CD4-positive, alpha-beta memory T cell (primary cell): Measurements from ENCODE around the gene KCNG1. TPM values are rescaled to one million over a fixed set of nuclear protein-coding genes. Genes with fewer than 3 reads are reported as not detected.

Experiments
- CTCF ChIA-PET: fragments of 350-600 bp; sonication (Branson Sonifier 250); formaldehyde crosslinking; loops from one replicate; lab custom pipeline; 2021; ENCODE audit warnings: inconsistent platforms; ENCODE audit not compliant: partially characterized antibody; lab: Charles Lee
- POLR2A ChIA-PET: fragments of 350-600 bp; sonication (Branson Sonifier 250); formaldehyde crosslinking; loops from one replicate; lab custom pipeline; 2021; ENCODE audit not compliant: partially characterized antibody; lab: Charles Lee
- DNase-seq, 5 donors: peaks; one replicate each; pipeline versions ENCODE4 v3.0.0 to v3.0.0-alpha.2; 2020 to 2022; ENCODE audit warnings: mixed read lengths in 1 of 5
- H3K27ac ChIP-seq: one replicate; pipeline ENCODE4 v1.7.0; 2013; ENCODE audit warnings: low read depth, low read length
- H3K27me3 ChIP-seq: 2 replicates; pipeline ENCODE4 v1.7.0; 2013; ENCODE audit warnings: mild to moderate bottlenecking, low read length, moderate library complexity; ENCODE audit not compliant: insufficient read depth
- H3K36me3 ChIP-seq: 2 replicates; pipeline ENCODE4 v1.7.0; 2013; ENCODE audit warnings: mild to moderate bottlenecking, low read length, moderate library complexity; ENCODE audit not compliant: insufficient read depth
- H3K4me1 ChIP-seq: 2 replicates; pipeline ENCODE4 v1.7.0; 2013; ENCODE audit warnings: mild to moderate bottlenecking, low read length, moderate library complexity; ENCODE audit not compliant: insufficient read depth
- H3K4me3 ChIP-seq, 2 donors: one replicate each; pipeline ENCODE4 v1.7.0; 2013; ENCODE audit warnings: low read length in 2 of 2, mild to moderate bottlenecking in 1 of 2
- H3K9me3 ChIP-seq, 2 donors: one replicate each; pipeline ENCODE4 v1.7.0; 2013; ENCODE audit warnings: low read length in 2 of 2, control low read depth in 1 of 2; ENCODE audit not compliant: control insufficient read depth in 1 of 2
- H3K27ac Mint-ChIP-seq, 7 donors: one replicate each; pipeline ENCODE4 v1.8.0; 2020 to 2021; ENCODE audit warnings: mixed read lengths in 7 of 7, mild to moderate bottlenecking in 6 of 7, inconsistent platforms in 3 of 7, moderate library complexity in 3 of 7
- H3K27me3 Mint-ChIP-seq, 2 donors: one replicate each; pipeline ENCODE4 v1.8.0; 2020 to 2021; ENCODE audit warnings: mixed read lengths in 2 of 2
- H3K36me3 Mint-ChIP-seq, 2 donors: one replicate each; pipeline ENCODE4 v1.8.0; 2020 to 2021; ENCODE audit warnings: mixed read lengths in 2 of 2, inconsistent platforms in 1 of 2, mild to moderate bottlenecking in 1 of 2
- H3K4me1 Mint-ChIP-seq, 4 donors: one replicate each; pipeline ENCODE4 v1.8.0; 2020 to 2021; ENCODE audit warnings: mixed read lengths in 4 of 4, mild to moderate bottlenecking in 1 of 4
- H3K4me3 Mint-ChIP-seq, 8 donors: one replicate each; pipeline ENCODE4 v1.8.0; 2020 to 2021; ENCODE audit warnings: mixed read lengths in 8 of 8, mild to moderate bottlenecking in 7 of 8, moderate library complexity in 6 of 8, inconsistent platforms in 3 of 8
- H3K9me3 Mint-ChIP-seq, 8 donors: one replicate each; pipeline ENCODE4 v1.8.0; 2020 to 2021; ENCODE audit warnings: mixed read lengths in 8 of 8, mild to moderate bottlenecking in 5 of 8, inconsistent platforms in 3 of 8, moderate library complexity in 1 of 8
- intact Hi-C: fragments of 100-400 bp; cut with micrococcal nuclease; formaldehyde crosslinking; loops from one replicate; pipeline ENCODE4 v1.15.1; 2023
- polyA plus RNA-seq, 2 donors: library from polyadenylated mRNA; unstranded; fragments of 300-500 nt; fragmentation: Illumina TruSeq; gene quantifications; one replicate each; pipeline ENCODE4 v1.2.3, GENCODE V29; 2021
- total RNA-seq, 2 experiments: library from RNA; stranded (reverse); gene quantifications; one replicate each; pipeline ENCODE4 v1.2.3, GENCODE V29; 2021

The KCNG1 gene
- total and polyA plus RNA-seq, 4 experiments from 2014 or later, result not detected

GRCh38 chr20:50958615-50959542, 64.0 kb downstream of the KCNG1 start, which contains the start of gene MOCS3:
TSS of gene MOCS3 (plus strand) at chr20:50958818. CDS start at chr20:50958843, 25 bp downstream.
- H3K27me3 Mint-ChIP-seq, result no peaks in the 10 kb centered on the region
- H3K4me3 ChIP-seq, result peak within 1 kb of the TSS; percentile 86 to 90
- H3K4me1 ChIP-seq, result peaks cover 40% of the 10 kb centered on the region
- H3K4me1 Mint-ChIP-seq, result peaks cover 23 to 68% (median 52%) of the 10 kb centered on the region in 4 donors
- intact Hi-C loops, result loop anchor here (1.0 kb wide), 4 partner anchors 28 to 228 kb away; partner anchors contain the start of genes ADNP and PARD6B
- ChIA-PET CTCF (interaction anchor here (0.8 to 3.3 kb wide), 10 partner anchors 11 to 210 kb away, joined by 4 to 29 read pairs (median 4); partner anchors contain the start of genes ADNP and BCAS4), POLR2A (interaction anchor here (0.7 to 3.4 kb wide), 16 partner anchors 9 to 1233 kb away, joined by 3 to 153 read pairs (median 6); partner anchors contain the start of genes ADNP, BCAS4 and PARD6B)
- peaks cover 4 to 37% of the 10 kb centered on the region in 2 donors for H3K36me3 Mint-ChIP-seq
- peak within 1 kb of the TSS; percentile 91 to 98 (median 96) for H3K4me3 Mint-ChIP-seq
- H3K27ac ChIP-seq, result peak within 1 kb of the TSS; percentile 91
- peak; percentile 93 for DNase-seq
- H3K36me3 ChIP-seq, result peaks cover 2% of the 10 kb centered on the region
- peaks cover 0 to 6% (median 0%) of the 10 kb centered on the region in 8 donors for H3K9me3 Mint-ChIP-seq
- H3K27me3 ChIP-seq, result no peaks in the 10 kb centered on the region
- no peaks in the 10 kb centered on the region for H3K9me3 ChIP-seq
- H3K27ac Mint-ChIP-seq, result peak within 1 kb of the TSS; percentile 96 to 100 (median 100)

GRCh38 chr20:50957798-50958614, 64.9 kb downstream of the KCNG1 start, which contains the start of gene DPM1:
TSS of gene DPM1 (minus strand) at chr20:50958532. CDS start at chr20:50958523, 9 bp downstream.
- Histone ChIP-seq H3K27ac (peak within 1 kb of the TSS; percentile 91), H3K9me3 (no peaks in the 10 kb centered on the region), H3K4me1 (peaks cover 40% of the 10 kb centered on the region), H3K4me3 (peak within 1 kb of the TSS; percentile 86 to 90), H3K27me3 (no peaks in the 10 kb centered on the region), H3K36me3 (peaks cover 7% of the 10 kb centered on the region)
- intact Hi-C loops, result loop anchor here (1.0 kb wide), 4 partner anchors 27 to 227 kb away; partner anchors contain the start of genes ADNP and PARD6B
- H3K27ac Mint-ChIP-seq, result peak within 1 kb of the TSS; percentile 96 to 100 (median 100)
- peak in 3 of 5 donors; percentile 92 to 93 (median 93) for DNase-seq
- ChIA-PET POLR2A (interaction anchor here (0.7 to 3.4 kb wide), 18 partner anchors 8 to 1234 kb away, joined by 3 to 153 read pairs (median 5); partner anchors contain the start of genes ADNP, BCAS4 and PARD6B), CTCF (interaction anchor here (0.8 to 3.3 kb wide), 10 partner anchors 11 to 209 kb away, joined by 4 to 29 read pairs (median 4); partner anchors contain the start of genes ADNP and BCAS4)
- peak within 1 kb of the TSS; percentile 91 to 98 (median 96) for H3K4me3 Mint-ChIP-seq
- H3K27me3 Mint-ChIP-seq, result no peaks in the 10 kb centered on the region
- H3K36me3 Mint-ChIP-seq, result peaks cover 6 to 46% of the 10 kb centered on the region in 2 donors
- peaks cover 23 to 68% (median 52%) of the 10 kb centered on the region in 4 donors for H3K4me1 Mint-ChIP-seq
- H3K9me3 Mint-ChIP-seq, result peaks cover 0 to 6% (median 0%) of the 10 kb centered on the region in 8 donors

GRCh38 chr20:50957276-50957675, 65.6 kb downstream of the KCNG1 start:
- CTCF ChIA-PET, result interaction anchor here (1.5 to 3.3 kb wide), 6 partner anchors 25 to 208 kb away, joined by 4 to 29 read pairs (median 20); partner anchors contain the start of genes ADNP and BCAS4
- peak overlapping the region; percentile 91 for H3K27ac ChIP-seq
- H3K4me3 ChIP-seq, result peak overlapping the region; percentile 86 to 90

GRCh38 chr20:50953821-50954220, 69.1 kb downstream of the KCNG1 start:
- H3K27me3 Mint-ChIP-seq, result no peaks in the 10 kb centered on the region
- H3K4me1 Mint-ChIP-seq, result peaks cover 25 to 39% (median 32%) of the 10 kb centered on the region in 4 donors

More at GRCh38 chr20:50957276-50957675, 65.6 kb downstream of the KCNG1 start:
- H3K4me1 ChIP-seq, result peaks cover 40% of the 10 kb centered on the region
- Mint-ChIP-seq H3K27ac (peak overlapping the region; percentile 96 to 100 (median 100)), H3K9me3 (peaks cover 0 to 6% (median 0%) of the 10 kb centered on the region in 8 donors), H3K4me3 (peak overlapping the region; percentile 91 to 98 (median 96)), H3K4me1 (peaks cover 25 to 68% (median 51%) of the 10 kb centered on the region in 4 donors), H3K27me3 (no peaks in the 10 kb centered on the region), H3K36me3 (peaks cover 10 to 46% of the 10 kb centered on the region in 2 donors)
- peaks cover 7% of the 10 kb centered on the region for H3K36me3 ChIP-seq
- intact Hi-C loops, result no loop called here
- no peaks in the 10 kb centered on the region for H3K9me3 ChIP-seq
- DNase-seq, result no peak
- no peaks in the 10 kb centered on the region for H3K27me3 ChIP-seq
- POLR2A ChIA-PET, result interaction anchor here (1.1 to 3.4 kb wide), 7 partner anchors 10 to 226 kb away, joined by 3 to 153 read pairs (median 14); partner anchors contain the start of genes ADNP, BCAS4 and PARD6B

More at GRCh38 chr20:50953821-50954220, 69.1 kb downstream of the KCNG1 start:
- Mint-ChIP-seq H3K36me3 (peaks cover 23 to 65% of the 10 kb centered on the region in 2 donors), H3K9me3 (peaks cover 0 to 6% (median 0%) of the 10 kb centered on the region in 8 donors), H3K27ac (peak overlapping the region in 2 of 7 donors; percentile 30 to 55), H3K4me3 (no peak overlapping the region)
- no peaks in the 10 kb centered on the region for H3K27me3 ChIP-seq
- no peak for DNase-seq
- no peak overlapping the region for H3K27ac ChIP-seq
- H3K4me3 ChIP-seq, result no peak overlapping the region
- ChIA-PET CTCF (no interaction called here), POLR2A (no interaction called here)
- H3K36me3 ChIP-seq, result peaks cover 24% of the 10 kb centered on the region
- H3K4me1 ChIP-seq, result peaks cover 23% of the 10 kb centered on the region
- intact Hi-C loops, result no loop called here
- no peaks in the 10 kb centered on the region for H3K9me3 ChIP-seq

Other genes starting within 250 kb of the KCNG1 start
- 10 to 100 TPM; 17.6 to 17.8 TPM for gene BCAS4, start 228.0 kb downstream of the KCNG1 start, total RNA-seq
- gene BCAS4, start 228.0 kb downstream of the KCNG1 start, polyA plus RNA-seq, result 10 to 100 TPM; 10.8 to 14.6 TPM
- gene ADNP, start 91.7 kb downstream of the KCNG1 start, total RNA-seq, result 10 to 100 TPM; 64.8 to 65.6 TPM
- 10 to 100 TPM in 1 of 2 donors, 1 to 10 TPM in 1; 1.9 to 11.6 TPM for gene ADNP, start 91.7 kb downstream of the KCNG1 start, polyA plus RNA-seq
- gene DPM1, start 64.6 kb downstream of the KCNG1 start, total RNA-seq, result 10 to 100 TPM; 39.9 to 40.9 TPM
- 10 to 100 TPM; 70.3 to 79.2 TPM for gene DPM1, start 64.6 kb downstream of the KCNG1 start, polyA plus RNA-seq
- gene MOCS3, start 64.3 kb downstream of the KCNG1 start, total RNA-seq, result 1 to 10 TPM; 8.8 to 8.9 TPM
- 1 to 10 TPM; 3.9 to 4.9 TPM for gene MOCS3, start 64.3 kb downstream of the KCNG1 start, polyA plus RNA-seq